CD14-positive monocyte (primary cell): ENCODE measurements around the gene TBPL2. TPM values are rescaled to one million over a fixed set of nuclear protein-coding genes. Genes with fewer than 3 reads are reported as not detected.

Experiments
- DNase-seq, 3 donors: peaks; one replicate each; pipeline ENCODE4 v3.0.0-alpha.2; 2011 to 2022
- H2AFZ ChIP-seq: 2 replicates; pipeline ENCODE4 v1.6.0; 2012; ENCODE audit warnings: mild to moderate bottlenecking, low read depth, low read length, inconsistent platforms; ENCODE audit not compliant: insufficient read depth, poor library complexity, severe bottlenecking
- H3K27ac ChIP-seq, 2 donors: 1 replicate in 1 of 2; 2 replicates in 1 of 2; pipeline ENCODE4 v1.5.1; 2012 to 2013; ENCODE audit warnings: low read length in 2 of 2, control low read depth in 1 of 2, inconsistent platforms in 1 of 2, low read depth in 1 of 2, mild to moderate bottlenecking in 1 of 2
- H3K27me3 ChIP-seq, 2 donors: one replicate each; pipeline versions ENCODE4 v1.6.0 to v1.6.1; 2011 to 2013; ENCODE audit warnings: low read length in 2 of 2; ENCODE audit not compliant: control insufficient read depth in 2 of 2, insufficient read depth in 2 of 2
- H3K36me3 ChIP-seq, 2 donors: replicated peaks in 1 of 2; 1 replicate in 1 of 2; 2 replicates in 1 of 2; pipeline versions ENCODE4 v1.5.1 to v1.6.1; 2012 to 2013; ENCODE audit warnings: low read length in 2 of 2, control low read depth in 1 of 2, inconsistent platforms in 1 of 2, mild to moderate bottlenecking in 1 of 2; ENCODE audit not compliant: insufficient read depth in 2 of 2, control insufficient read depth in 1 of 2
- H3K4me1 ChIP-seq, 2 donors: 1 replicate in 1 of 2; 2 replicates in 1 of 2; pipeline versions ENCODE4 v1.5.1 to v1.6.1; 2012 to 2013; ENCODE audit warnings: low read length in 2 of 2, control low read depth in 1 of 2, inconsistent platforms in 1 of 2, mild to moderate bottlenecking in 1 of 2, moderate library complexity in 1 of 2; ENCODE audit not compliant: insufficient read depth in 2 of 2, control insufficient read depth in 1 of 2
- H3K4me2 ChIP-seq: replicated peaks from 2 replicates; pipeline ENCODE3; 2012; ENCODE audit warnings: low read length, moderate library complexity, mild to moderate bottlenecking; ENCODE audit not compliant: poor library complexity, severe bottlenecking; ENCODE audit errors: extremely low read depth
- H3K4me3 ChIP-seq, 3 experiments: fragments of 200-600 bp in 1 of 3; sonication (generic) in 1 of 3; replicated peaks in 1 of 3; 1 replicate in 2 of 3; 2 replicates in 1 of 3; pipeline ENCODE4 v1.5.1; 2011 to 2013; ENCODE audit warnings: low read length in 3 of 3, mild to moderate bottlenecking in 3 of 3, control low read depth in 2 of 3, low read depth in 2 of 3, inconsistent platforms in 1 of 3, moderate library complexity in 1 of 3
- H3K79me2 ChIP-seq: 2 replicates; pipeline ENCODE4 v1.6.0; 2012; ENCODE audit warnings: mild to moderate bottlenecking, control low read depth, inconsistent platforms, low read length, moderate library complexity; ENCODE audit not compliant: insufficient read depth
- H3K9ac ChIP-seq: 2 replicates; pipeline ENCODE4 v1.6.0; 2017; ENCODE audit warnings: low read length, mild to moderate bottlenecking; ENCODE audit not compliant: insufficient read depth, poor library complexity, severe bottlenecking
- H3K9me3 ChIP-seq, 2 donors: replicated peaks in 1 of 2; 1 replicate in 1 of 2; 2 replicates in 1 of 2; pipeline versions ENCODE4 v1.5.1 to v1.6.1; 2012 to 2013; ENCODE audit warnings: low read length in 2 of 2, control low read depth in 1 of 2; ENCODE audit not compliant: control insufficient read depth in 1 of 2, insufficient read depth in 1 of 2
- H4K20me1 ChIP-seq: 2 replicates; pipeline ENCODE4 v1.6.0; 2012; ENCODE audit warnings: mild to moderate bottlenecking, low read length, control low read depth, moderate library complexity; ENCODE audit not compliant: insufficient read depth
- H3K27ac Mint-ChIP-seq, 7 donors: one replicate each; pipeline ENCODE4 v1.8.0; 2020; ENCODE audit warnings: mild to moderate bottlenecking in 7 of 7, mixed read lengths in 7 of 7, moderate library complexity in 6 of 7, inconsistent platforms in 2 of 7
- H3K27me3 Mint-ChIP-seq, 3 donors: one replicate each; pipeline ENCODE4 v1.8.0; 2021 to 2022; ENCODE audit warnings: low read depth in 3 of 3, mild to moderate bottlenecking in 3 of 3, mixed read lengths in 3 of 3, moderate library complexity in 3 of 3, inconsistent platforms in 1 of 3
- H3K36me3 Mint-ChIP-seq, 2 donors: one replicate each; pipeline ENCODE4 v1.8.0; 2020; ENCODE audit warnings: mixed read lengths in 2 of 2, inconsistent platforms in 1 of 2, mild to moderate bottlenecking in 1 of 2
- H3K4me1 Mint-ChIP-seq: one replicate; pipeline ENCODE4 v1.8.0; 2020; ENCODE audit warnings: mild to moderate bottlenecking, mixed read lengths
- H3K4me3 Mint-ChIP-seq, 2 donors: one replicate each; pipeline ENCODE4 v1.8.0; 2020; ENCODE audit warnings: mild to moderate bottlenecking in 2 of 2, mixed read lengths in 2 of 2, moderate library complexity in 1 of 2
- H3K9me3 Mint-ChIP-seq, 7 donors: one replicate each; pipeline ENCODE4 v1.8.0; 2020 to 2022; ENCODE audit warnings: mixed read lengths in 7 of 7, mild to moderate bottlenecking in 6 of 7, moderate library complexity in 6 of 7, inconsistent platforms in 2 of 7
- WGBS: methylation state at CpG from one replicate; pipeline ENCODE4 v1.1.5; 2013; ENCODE audit warnings: missing lambda C conversion rate; ENCODE audit not compliant: insufficient coverage; 5-methylcytosine and 5-hydroxymethylcytosine counted together
- intact Hi-C, 2 donors: fragments of 100-400 bp; cut with micrococcal nuclease; formaldehyde crosslinking; loops; one replicate each; pipeline versions ENCODE4 v1.15.0 to v1.15.1; 2023
- polyA plus RNA-seq, 3 donors: library from polyadenylated mRNA; depleted of rRNA in 1 of 3; unstranded in 2 of 3; stranded (reverse) in 1 of 3; fragments of 300-500 nt in 2 of 3; fragments of >200 nt in 1 of 3; fragmentation: Illumina TruSeq in 2 of 3; gene quantifications; 1 replicate in 2 of 3; 2 replicates in 1 of 3; pipeline ENCODE4 v1.2.3, GENCODE V29; 2012 to 2021
- TF ChIP-seq, protein P1 (sequence below): fragments of 200-600 bp; IDR thresholded peaks from one replicate; pipeline ENCODE4 v1.8.0; 2022; ENCODE audit warnings: antibody characterized with exemption, mild to moderate bottlenecking

The TBPL2 gene
- polyA plus RNA-seq, 3 donors = not detected

DNA sequence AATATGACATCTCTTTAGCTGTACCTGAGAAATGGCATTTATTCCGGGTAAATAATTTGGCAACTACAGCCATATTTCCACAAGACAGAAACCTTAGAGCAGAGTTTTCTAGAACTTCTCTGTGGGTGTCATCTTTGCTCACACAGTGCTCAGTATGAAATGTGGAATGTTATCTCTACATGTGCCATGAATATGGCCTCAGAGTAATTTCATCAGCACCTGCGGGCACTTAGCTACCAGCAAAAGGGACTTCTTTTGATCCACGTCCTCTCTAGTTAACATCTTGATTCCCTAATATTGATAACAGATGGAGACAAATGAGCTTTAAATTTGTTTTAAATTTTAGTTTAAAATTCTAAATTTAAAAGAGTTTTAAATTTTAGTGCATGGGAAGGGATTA, 25.9 kb downstream of the TBPL2 start:
- H3K4me1 ChIP-seq = peaks cover 17 to 20% of the 10 kb centered on the region in 2 donors
- H3K27ac Mint-ChIP-seq = no peak overlapping the region
- H3K27me3 ChIP-seq = peaks cover 0 to 5% of the 10 kb centered on the region in 2 donors
- H3K4me1 Mint-ChIP-seq = peaks cover 22% of the 10 kb centered on the region
- WGBS = no CpG with 5 or more reads among the region's 3 CpGs
- no peaks in the 10 kb centered on the region for H3K36me3 ChIP-seq
- no peak for DNase-seq
- peaks cover 2 to 7% (median 7%) of the 10 kb centered on the region in 3 donors for H3K27me3 Mint-ChIP-seq
- H3K36me3 Mint-ChIP-seq = no peaks in the 10 kb centered on the region
- H4K20me1 ChIP-seq = peaks cover 1% of the 10 kb centered on the region
- no peak overlapping the region for H3K27ac ChIP-seq
- TF ChIP-seq, protein P1, sequence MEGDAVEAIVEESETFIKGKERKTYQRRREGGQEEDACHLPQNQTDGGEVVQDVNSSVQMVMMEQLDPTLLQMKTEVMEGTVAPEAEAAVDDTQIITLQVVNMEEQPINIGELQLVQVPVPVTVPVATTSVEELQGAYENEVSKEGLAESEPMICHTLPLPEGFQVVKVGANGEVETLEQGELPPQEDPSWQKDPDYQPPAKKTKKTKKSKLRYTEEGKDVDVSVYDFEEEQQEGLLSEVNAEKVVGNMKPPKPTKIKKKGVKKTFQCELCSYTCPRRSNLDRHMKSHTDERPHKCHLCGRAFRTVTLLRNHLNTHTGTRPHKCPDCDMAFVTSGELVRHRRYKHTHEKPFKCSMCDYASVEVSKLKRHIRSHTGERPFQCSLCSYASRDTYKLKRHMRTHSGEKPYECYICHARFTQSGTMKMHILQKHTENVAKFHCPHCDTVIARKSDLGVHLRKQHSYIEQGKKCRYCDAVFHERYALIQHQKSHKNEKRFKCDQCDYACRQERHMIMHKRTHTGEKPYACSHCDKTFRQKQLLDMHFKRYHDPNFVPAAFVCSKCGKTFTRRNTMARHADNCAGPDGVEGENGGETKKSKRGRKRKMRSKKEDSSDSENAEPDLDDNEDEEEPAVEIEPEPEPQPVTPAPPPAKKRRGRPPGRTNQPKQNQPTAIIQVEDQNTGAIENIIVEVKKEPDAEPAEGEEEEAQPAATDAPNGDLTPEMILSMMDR = no peak
- no peak overlapping the region for H3K4me3 ChIP-seq
- H2AFZ ChIP-seq = no peak overlapping the region
- intact Hi-C loops = no loop called here
- no peak overlapping the region for H3K4me3 Mint-ChIP-seq
- no peak overlapping the region for H3K4me2 ChIP-seq
- peaks cover 25% of the 10 kb centered on the region for H3K79me2 ChIP-seq
- H3K9me3 Mint-ChIP-seq = no peaks in the 10 kb centered on the region
- H3K9ac ChIP-seq = no peak overlapping the region
- H3K9me3 ChIP-seq = no peaks in the 10 kb centered on the region

DNA sequence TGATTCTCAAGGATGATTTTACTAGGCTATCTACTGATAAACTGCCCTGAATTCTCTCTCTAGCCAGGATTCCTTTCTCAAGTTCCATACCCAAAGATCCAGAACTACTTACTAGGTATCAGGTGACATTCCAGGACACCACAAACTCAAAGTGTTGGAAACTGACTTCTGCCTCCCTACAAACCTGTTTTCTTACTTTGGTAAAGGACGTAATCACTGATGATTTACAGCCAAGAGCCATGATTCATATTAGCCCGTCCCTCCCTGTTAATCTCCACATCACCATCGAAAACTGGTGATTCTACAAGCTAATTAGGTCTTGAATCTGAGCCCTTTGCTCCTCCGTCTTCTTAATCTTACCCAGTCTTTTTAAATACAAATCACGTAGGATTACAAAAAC, 27.7 kb downstream of the TBPL2 start:
- TF ChIP-seq, protein P1 = no peak
- H3K27ac ChIP-seq = no peak overlapping the region
- peaks cover 43% of the 10 kb centered on the region for H3K79me2 ChIP-seq
- Mint-ChIP-seq H3K27ac (no peak overlapping the region), H3K36me3 (peaks cover 0 to 9% of the 10 kb centered on the region in 2 donors), H3K9me3 (no peaks in the 10 kb centered on the region), H3K27me3 (peaks cover 2 to 7% (median 7%) of the 10 kb centered on the region in 3 donors), H3K4me3 (no peak overlapping the region), H3K4me1 (peaks cover 28% of the 10 kb centered on the region)
- peaks cover 17 to 20% of the 10 kb centered on the region in 2 donors for H3K4me1 ChIP-seq
- peaks cover 15% of the 10 kb centered on the region for H4K20me1 ChIP-seq
- 98% methylated on average over 4 of the region's 5 CpGs for WGBS
- H3K9ac ChIP-seq = no peak overlapping the region
- no peak for DNase-seq
- H3K4me3 ChIP-seq = no peak overlapping the region
- H3K36me3 ChIP-seq = no peaks in the 10 kb centered on the region
- H3K9me3 ChIP-seq = no peaks in the 10 kb centered on the region
- H2AFZ ChIP-seq = peak overlapping the region; percentile 98
- intact Hi-C loops = no loop called here
- H3K4me2 ChIP-seq = no peak overlapping the region
- H3K27me3 ChIP-seq = peaks cover 0 to 5% of the 10 kb centered on the region in 2 donors
